GM23338 (cell line): Measurements from ENCODE around the gene YPEL5. TPM values are rescaled to one million over a fixed set of nuclear protein-coding genes. Genes with fewer than 3 reads are reported as not detected.

Source experiments
- ATAC-seq: fragments of 200-7000 bp; cut with Tn5 transposase; 3 replicates; pipeline ENCODE4 v1.9.1; 2020
- DNase-seq: peaks from one replicate; pipeline ENCODE4 v3.0.0-alpha.2; 2015; ENCODE audit warnings: low spot score
- H2AFZ ChIP-seq: fragments of 200-600 bp; sonication (generic); 2 replicates; pipeline ENCODE4 v1.8.0; 2016; ENCODE audit warnings: antibody characterized with exemption, mild to moderate bottlenecking, moderate library complexity
- H3F3A ChIP-seq: fragments of 200-600 bp; sonication (generic); replicated peaks from 2 replicates; pipeline ENCODE4 v1.8.0; 2017; ENCODE audit warnings: antibody characterized with exemption, mixed run types, low read depth
- H3K27ac ChIP-seq: fragments of 200-600 bp; sonication (generic); 2 replicates; pipeline ENCODE4 v1.6.1; 2016; ENCODE audit warnings: low read depth
- H3K27me3 ChIP-seq: fragments of 200-600 bp; sonication (generic); 2 replicates; pipeline ENCODE4 v1.8.0; 2016; ENCODE audit warnings: mild to moderate bottlenecking, mixed run types, moderate library complexity; ENCODE audit not compliant: insufficient read depth
- H3K36me3 ChIP-seq: fragments of 200-600 bp; sonication (generic); 2 replicates; pipeline ENCODE4 v1.8.0; 2016; ENCODE audit warnings: mild to moderate bottlenecking; ENCODE audit not compliant: insufficient read depth
- H3K4me1 ChIP-seq: fragments of 200-600 bp; sonication (generic); 2 replicates; pipeline ENCODE4 v1.8.0; 2016; ENCODE audit warnings: mild to moderate bottlenecking, moderate library complexity; ENCODE audit not compliant: insufficient read depth
- H3K4me2 ChIP-seq: fragments of 200-600 bp; sonication (generic); 2 replicates; pipeline ENCODE4 v1.7.1; 2017; ENCODE audit warnings: mixed run types
- H3K4me3 ChIP-seq: fragments of 200-600 bp; sonication (generic); 2 replicates; pipeline ENCODE4 v1.6.1; 2016; ENCODE audit warnings: mixed run types
- H3K79me2 ChIP-seq: fragments of 200-600 bp; sonication (generic); replicated peaks from 2 replicates; pipeline ENCODE4 v1.8.0; 2017; ENCODE audit warnings: mild to moderate bottlenecking; ENCODE audit not compliant: insufficient read depth
- H3K9me2 ChIP-seq: fragments of 200-600 bp; sonication (generic); 2 replicates; pipeline ENCODE4 v1.8.0; 2017; ENCODE audit not compliant: insufficient read depth
- H4K20me1 ChIP-seq: fragments of 200-600 bp; sonication (generic); replicated peaks from 2 replicates; pipeline ENCODE4 v1.8.0; 2017; ENCODE audit warnings: mild to moderate bottlenecking; ENCODE audit not compliant: insufficient read depth
- H3K27ac Mint-ChIP-seq: 2 replicates; pipeline ENCODE4 v1.8.0; 2020; ENCODE audit warnings: inconsistent platforms, mild to moderate bottlenecking, moderate library complexity, mixed read lengths
- H3K27me3 Mint-ChIP-seq: 3 replicates; pipeline ENCODE4 v1.8.0; 2022; ENCODE audit warnings: low read depth, mild to moderate bottlenecking, moderate library complexity, mixed read lengths, inconsistent platforms; ENCODE audit not compliant: insufficient read depth, poor library complexity
- H3K36me3 Mint-ChIP-seq: 3 replicates; pipeline ENCODE4 v1.8.0; 2021; ENCODE audit warnings: low read depth, mild to moderate bottlenecking, inconsistent platforms, moderate library complexity, mixed read lengths
- H3K4me1 Mint-ChIP-seq: 3 replicates; pipeline ENCODE4 v1.8.0; 2020; ENCODE audit warnings: mild to moderate bottlenecking, inconsistent platforms, mixed read lengths
- H3K4me3 Mint-ChIP-seq: 3 replicates; pipeline ENCODE4 v1.8.0; 2021; ENCODE audit warnings: moderate library complexity, mild to moderate bottlenecking, inconsistent platforms, mixed read lengths
- H3K9me3 Mint-ChIP-seq: 3 replicates; pipeline ENCODE4 v1.8.0; 2020; ENCODE audit warnings: moderate library complexity, mild to moderate bottlenecking, inconsistent platforms, mixed read lengths
- CREB1 ChIP-seq: fragments of 250-450 bp; sonication (Bioruptor Pico); IDR thresholded peaks from 2 replicates; pipeline ENCODE4 v1.5.0; 2020; ENCODE audit warnings: low read depth, mild to moderate bottlenecking, moderate library complexity
- NANOG ChIP-seq: IDR thresholded peaks from 2 replicates; pipeline ENCODE4 v1.6.1; 2016; ENCODE audit warnings: antibody characterized with exemption, borderline replicate concordance
- POLR2AphosphoS5 ChIP-seq: IDR thresholded peaks from 2 replicates; pipeline ENCODE4 v1.6.1; 2016; ENCODE audit warnings: antibody characterized with exemption, low read depth
- STAT1 ChIP-seq: IDR thresholded peaks from one replicate; pipeline ENCODE4 v1.6.1; 2016; ENCODE audit warnings: antibody characterized with exemption; ENCODE audit not compliant: unreplicated experiment
- ZNF331 ChIP-seq: fragments of 250-450 bp; sonication (Bioruptor Pico); IDR thresholded peaks from 2 replicates; pipeline ENCODE4 v1.5.0; 2020; ENCODE audit warnings: low read depth, mild to moderate bottlenecking, moderate library complexity
- ZNF462 ChIP-seq: fragments of 250-450 bp; sonication (Bioruptor Pico); IDR thresholded peaks from 2 replicates; pipeline ENCODE4 v1.5.0; 2020; ENCODE audit warnings: mild to moderate bottlenecking, moderate library complexity
- long read RNA-seq: library from polyadenylated mRNA; unstranded; transcript quantifications from one replicate; pipeline ENCODE4 v2.0.0, GENCODE V29; 2020; ENCODE audit not compliant: unreplicated experiment
- polyA plus RNA-seq: library from polyadenylated mRNA; unstranded; fragments of >200 nt; fragmentation: Nextera tagmentation; extraction: Ambion mirVana; gene quantifications from 2 replicates; pipeline ENCODE4 v1.2.1, GENCODE V29; 2016
- total RNA-seq: library from RNA; depleted of rRNA; stranded (reverse); fragments of >200 nt; shearing (Covaris generic); gene quantifications from 2 replicates; pipeline ENCODE4 v1.2.3, GENCODE V29; 2014; rRNA removed
- TF ChIP-seq, protein P1 (sequence below), 2 experiments: fragments of 200-600 bp in 1 of 2; sonication (generic) in 1 of 2; conservative IDR thresholded peaks; 2 replicates each; pipeline versions ENCODE4 v1.5.1 to v1.6.1; 2016 to 2017; ENCODE audit warnings: antibody characterized with exemption in 2 of 2, low read depth in 2 of 2, mild to moderate bottlenecking in 2 of 2, moderate library complexity in 1 of 2

The YPEL5 gene
- total RNA-seq (26.6 and 31.1 TPM in 2 replicates), polyA plus RNA-seq (20.7 and 24.9 TPM in 2 replicates)
- long read RNA-seq, transcript YPEL5-201 (3 exons, 2,182 nt), result major isoform, 17 of 24 reads
- long read RNA-seq, partial matches to known transcripts, result 0 of 24 reads
- long read RNA-seq, other reads (novel, unspliced or antisense), result 3 of 24 reads

DNA sequence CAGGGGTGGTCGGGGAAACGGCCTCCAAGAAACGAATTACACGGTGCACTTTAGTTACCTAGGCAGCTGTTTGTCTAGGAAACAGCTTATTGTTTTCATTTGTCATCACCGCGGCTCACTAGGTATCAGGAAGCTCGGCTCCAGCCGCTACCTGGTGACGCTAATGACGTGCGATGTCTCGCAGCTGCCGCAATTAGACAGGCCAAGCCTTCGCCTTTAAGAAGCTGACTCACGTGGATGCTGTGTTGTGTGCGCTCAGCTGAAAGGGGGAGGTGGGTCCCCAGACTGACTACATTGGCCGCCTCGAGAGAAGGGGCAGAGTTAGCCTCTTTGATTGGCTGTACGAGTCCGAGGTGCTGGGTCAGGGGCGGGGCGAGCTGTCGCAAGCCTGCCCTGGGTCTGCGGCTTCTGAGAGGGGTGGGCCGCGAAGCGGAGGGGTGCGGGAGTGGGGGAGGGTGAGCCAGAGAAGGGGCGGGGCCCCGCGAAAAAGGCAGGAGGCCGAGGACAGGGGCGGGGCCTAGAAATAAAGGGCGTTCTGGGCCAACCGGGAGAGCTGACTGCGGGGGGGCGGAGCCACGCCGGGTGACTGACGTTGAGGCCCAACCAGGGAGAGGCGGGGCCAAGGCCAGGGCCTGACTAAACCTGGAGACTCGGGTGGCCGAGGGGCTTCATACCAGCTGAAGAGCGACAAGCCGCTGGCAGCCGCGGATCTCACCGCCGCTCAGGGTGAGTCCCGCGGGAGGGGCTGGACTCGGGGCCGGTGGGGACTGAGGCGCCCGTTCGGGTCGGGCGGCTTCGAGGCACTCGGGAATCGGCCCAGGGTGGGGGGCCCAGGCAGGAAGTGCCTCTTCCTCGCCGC, at the start of gene YPEL5:
YPEL5 (plus strand) TSS at position 671 of the 859 bp plus-strand sequence. CDS start 9,645 bp downstream, outside the sequence.
- Mint-ChIP-seq H3K36me3 (no peaks in the 10 kb centered on the region), H3K4me3 (peak within 1 kb of the TSS; percentile 72), H3K27ac (peak within 1 kb of the TSS; percentile 69)

More for the DNA sequence above, at the start of gene YPEL5:
- peak within 1 kb of the TSS; percentile 55 for H3K4me3 ChIP-seq
- H3K79me2 ChIP-seq, result no peaks in the 10 kb centered on the region
- peaks cover 5% of the 10 kb centered on the region for H3K27me3 Mint-ChIP-seq
- ATAC-seq, result peak; percentile 93
- peaks cover 30% of the 10 kb centered on the region for H3K4me1 ChIP-seq
- no peaks in the 10 kb centered on the region for H4K20me1 ChIP-seq
- no peaks in the 10 kb centered on the region for H3K9me2 ChIP-seq
- H3K9me3 Mint-ChIP-seq, result no peaks in the 10 kb centered on the region
- peaks cover 34% of the 10 kb centered on the region for H3K4me1 Mint-ChIP-seq
- H3K27me3 ChIP-seq, result peaks cover 9% of the 10 kb centered on the region; the same call in 1 of the 2 replicates
- TF ChIP-seq STAT1 (no peak), ZNF462 (CRISPR knock-in tag) (no peak), POLR2AphosphoS5 (peak; percentile 65), ZNF331 (no peak), NANOG (no peak), CREB1 (CRISPR knock-in tag) (peak; percentile 89)
- TF ChIP-seq, protein P1, sequence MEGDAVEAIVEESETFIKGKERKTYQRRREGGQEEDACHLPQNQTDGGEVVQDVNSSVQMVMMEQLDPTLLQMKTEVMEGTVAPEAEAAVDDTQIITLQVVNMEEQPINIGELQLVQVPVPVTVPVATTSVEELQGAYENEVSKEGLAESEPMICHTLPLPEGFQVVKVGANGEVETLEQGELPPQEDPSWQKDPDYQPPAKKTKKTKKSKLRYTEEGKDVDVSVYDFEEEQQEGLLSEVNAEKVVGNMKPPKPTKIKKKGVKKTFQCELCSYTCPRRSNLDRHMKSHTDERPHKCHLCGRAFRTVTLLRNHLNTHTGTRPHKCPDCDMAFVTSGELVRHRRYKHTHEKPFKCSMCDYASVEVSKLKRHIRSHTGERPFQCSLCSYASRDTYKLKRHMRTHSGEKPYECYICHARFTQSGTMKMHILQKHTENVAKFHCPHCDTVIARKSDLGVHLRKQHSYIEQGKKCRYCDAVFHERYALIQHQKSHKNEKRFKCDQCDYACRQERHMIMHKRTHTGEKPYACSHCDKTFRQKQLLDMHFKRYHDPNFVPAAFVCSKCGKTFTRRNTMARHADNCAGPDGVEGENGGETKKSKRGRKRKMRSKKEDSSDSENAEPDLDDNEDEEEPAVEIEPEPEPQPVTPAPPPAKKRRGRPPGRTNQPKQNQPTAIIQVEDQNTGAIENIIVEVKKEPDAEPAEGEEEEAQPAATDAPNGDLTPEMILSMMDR (conservative IDR thresholded peaks at IDR 0.05; ENCODE audit: low read depth in 2 of 2), result no peak
- H2AFZ ChIP-seq, result no peak within 1 kb of the TSS
- DNase-seq, result peak; percentile 99
- no peaks in the 10 kb centered on the region for H3K36me3 ChIP-seq
- H3F3A ChIP-seq, result no peaks in the 10 kb centered on the region
- H3K27ac ChIP-seq, result no peak within 1 kb of the TSS
- peak within 1 kb of the TSS; percentile 75 for H3K4me2 ChIP-seq
